A549 (cell line): ENCODE data around the gene FOXR1. TPM values are rescaled to one million over a fixed set of nuclear protein-coding genes. Genes with fewer than 3 reads are reported as not detected.

Experiments
- ATAC-seq, 2 experiments: fragments of 200-7000 bp in 1 of 2; fragments of >200 bp in 1 of 2; cut with Nextera tagmentation in 1 of 2; cut with Tn5 transposase in 1 of 2; 3 replicates each; pipeline versions ENCODE4 v1.8.0 to v1.9.1; 2018 to 2020; ENCODE audit warnings: mild to moderate bottlenecking in 1 of 2, moderate library complexity in 1 of 2
- CTCF ChIA-PET: fragments of 300-600 bp; sonication (Branson Sonifier 250); formaldehyde crosslinking; extraction: SDS; loops from one replicate; lab custom pipeline; 2021; ENCODE audit warnings: antibody characterized with exemption, inconsistent platforms; lab: Yijun Ruan, JAX
- POLR2A ChIA-PET: fragments of 350-600 bp; formaldehyde crosslinking; extraction: SDS; loops from one replicate; lab custom pipeline; 2021; ENCODE audit warnings: antibody characterized with exemption, inconsistent platforms; lab: Yijun Ruan, JAX
- DNase-seq, 2 experiments: peaks; one replicate each; pipeline versions ENCODE4 v3.0.0 to v3.0.0-alpha.2; 2011 to 2016; ENCODE audit warnings: low read depth in 1 of 2, low spot score in 1 of 2
- FAIRE-seq: peaks from 2 replicates; lab custom pipeline; 2011; peaks lifted over from hg19 to GRCh38; lab: Jason Lieb, UNC
- H3K27ac ChIP-seq, 2 experiments: fragments of >200 bp; sonication (Bioruptor Twin); formaldehyde crosslinking; 3 replicates each; pipeline ENCODE4 v1.5.1; 2016 to 2017
- H3K4me1 ChIP-seq: fragments of >200 bp; sonication (Bioruptor Twin); formaldehyde crosslinking; 3 replicates; pipeline ENCODE4 v1.6.1; 2016
- H3K4me2 ChIP-seq: fragments of >200 bp; sonication (Bioruptor Twin); formaldehyde crosslinking; 3 replicates; pipeline ENCODE4 v1.6.1; 2016
- H3K4me3 ChIP-seq: fragments of >200 bp; sonication (Bioruptor Twin); formaldehyde crosslinking; 3 replicates; pipeline ENCODE4 v1.5.1; 2016
- H3K9me3 ChIP-seq: fragments of >200 bp; sonication (Bioruptor Twin); formaldehyde crosslinking; 3 replicates; pipeline ENCODE4 v1.6.1; 2016
- CBX8 ChIP-seq: fragments of 200-600 bp; sonication (generic); IDR thresholded peaks from 2 replicates; pipeline ENCODE4 v1.6.1; 2016
- CEBPB ChIP-seq, 2 experiments: fragments of >200 bp in 1 of 2; sonication (Bioruptor Twin) in 1 of 2; formaldehyde crosslinking in 1 of 2; IDR thresholded peaks; 2 replicates each; pipeline ENCODE4 v1.6.1; 2012 to 2016
- CHD2 ChIP-seq: fragments of 150-350 bp; IDR thresholded peaks from 2 replicates; pipeline ENCODE4 v1.6.1; 2014; ENCODE audit warnings: low read length; ENCODE audit not compliant: partially characterized antibody
- EHF ChIP-seq: fragments of 250-450 bp; sonication (Bioruptor Pico); IDR thresholded peaks from 2 replicates; pipeline ENCODE4 v1.5.0; 2020; ENCODE audit warnings: mild to moderate bottlenecking
- EP300 ChIP-seq, 2 experiments: fragments of >200 bp; sonication (Bioruptor Twin); formaldehyde crosslinking; IDR thresholded peaks; 2 replicates in 1 of 2; 3 replicates in 1 of 2; pipeline ENCODE4 v1.6.1; 2016 to 2017
- ESRRA ChIP-seq: fragments of 150-350 bp; IDR thresholded peaks from 2 replicates; pipeline ENCODE4 v1.6.1; 2014; ENCODE audit warnings: mild to moderate bottlenecking, low read length, borderline replicate concordance
- HOXA7 ChIP-seq: fragments of 250-450 bp; sonication (Bioruptor Pico); IDR thresholded peaks from 2 replicates; pipeline ENCODE4 v1.5.0; 2020; ENCODE audit warnings: mild to moderate bottlenecking, moderate library complexity
- HOXB13 ChIP-seq: fragments of 250-450 bp; sonication (Bioruptor Pico); IDR thresholded peaks from 2 replicates; pipeline ENCODE4 v1.5.0; 2020; ENCODE audit warnings: low read depth, mild to moderate bottlenecking, moderate library complexity
- JUNB ChIP-seq: fragments of >200 bp; sonication (Bioruptor Twin); formaldehyde crosslinking; IDR thresholded peaks from 2 replicates; pipeline ENCODE4 v1.6.1; 2016
- KDM5A ChIP-seq: fragments of 200-600 bp; sonication (generic); IDR thresholded peaks from 2 replicates; pipeline ENCODE4 v1.6.1; 2016; ENCODE audit warnings: antibody characterized with exemption, mild to moderate bottlenecking
- MAZ ChIP-seq: fragments of 150-350 bp; IDR thresholded peaks from 2 replicates; pipeline ENCODE4 v1.6.1; 2014; ENCODE audit warnings: antibody characterized with exemption, low read depth, low read length, borderline replicate concordance
- MYC ChIP-seq: IDR thresholded peaks from 2 replicates; pipeline ENCODE4 v1.6.1; 2012; ENCODE audit warnings: mild to moderate bottlenecking, inconsistent platforms, low read length, improper control_type of control experiment, borderline replicate concordance
- NFE2L2 ChIP-seq: fragments of 150-350 bp; conservative IDR thresholded peaks from 2 replicates; pipeline ENCODE4 v1.6.1; 2014; ENCODE audit warnings: low read length
- NPAS2 ChIP-seq: fragments of 250-450 bp; sonication (Bioruptor Pico); IDR thresholded peaks from 2 replicates; pipeline ENCODE4 v1.8.0; 2022; ENCODE audit warnings: mild to moderate bottlenecking, moderate library complexity, borderline replicate concordance
- NR3C1 ChIP-seq: fragments of >200 bp; sonication (Bioruptor Twin); formaldehyde crosslinking; IDR thresholded peaks from 3 replicates; pipeline ENCODE4 v1.6.1; 2017
- PHF8 ChIP-seq: fragments of 200-600 bp; sonication (generic); IDR thresholded peaks from 2 replicates; pipeline ENCODE4 v1.6.1; 2016; ENCODE audit warnings: low read depth, mild to moderate bottlenecking, antibody characterized with exemption, moderate library complexity, borderline replicate concordance
- RAD21 ChIP-seq, 2 experiments: fragments of >200 bp in 1 of 2; sonication (Bioruptor Twin) in 1 of 2; formaldehyde crosslinking in 1 of 2; IDR thresholded peaks in 1 of 2; conservative IDR thresholded peaks in 1 of 2; 2 replicates in 1 of 2; 3 replicates in 1 of 2; pipeline ENCODE4 v1.6.1; 2012 to 2018; ENCODE audit warnings: inconsistent platforms in 1 of 2
- RCOR1 ChIP-seq: fragments of 150-350 bp; IDR thresholded peaks from 2 replicates; pipeline ENCODE4 v1.6.1; 2014; ENCODE audit warnings: antibody characterized with exemption, low read length, low read depth
- SMC3 ChIP-seq: fragments of >200 bp; sonication (Bioruptor Twin); formaldehyde crosslinking; IDR thresholded peaks from 3 replicates; pipeline ENCODE4 v1.6.1; 2018; ENCODE audit warnings: inconsistent platforms
- SREBF2 ChIP-seq: fragments of 450-650 bp; IDR thresholded peaks from 2 replicates; pipeline ENCODE4 v1.6.1; 2014; ENCODE audit warnings: mild to moderate bottlenecking, moderate library complexity
- TFCP2L1 ChIP-seq: fragments of 250-450 bp; sonication (Bioruptor Pico); IDR thresholded peaks from 2 replicates; pipeline ENCODE4 v1.5.0; 2021; ENCODE audit warnings: mild to moderate bottlenecking
- ZNF302 ChIP-seq: fragments of 250-450 bp; sonication (Bioruptor Pico); IDR thresholded peaks from 2 replicates; pipeline ENCODE4 v1.9.0; 2021; ENCODE audit warnings: inconsistent platforms, mild to moderate bottlenecking, moderate library complexity
- ZSCAN20 ChIP-seq: fragments of 250-450 bp; sonication (Bioruptor Pico); IDR thresholded peaks from 2 replicates; pipeline ENCODE4 v1.8.0; 2022; ENCODE audit warnings: mild to moderate bottlenecking, moderate library complexity
- WGBS: methylation state at CpG from one replicate; pipeline ENCODE4 v1.1.6; 2017; ENCODE audit errors: missing lambda C conversion rate; 5-methylcytosine and 5-hydroxymethylcytosine counted together
- polyA plus RNA-seq, 4 experiments: library from polyadenylated mRNA; depleted of rRNA in 3 of 4; stranded (reverse); fragments of >200 nt; fragmentation: RNase III in 1 of 4; extraction: RNeasy Plus Mini Kit Qiagen cat#74134 plus additional on column Dnase treatment in 1 of 4; gene quantifications; 2 replicates in 3 of 4; 3 replicates in 1 of 4; pipeline ENCODE4 v1.2.3, GENCODE V29; 2011 to 2017
- TF ChIP-seq, protein P1 (sequence below): fragments of 450-650 bp; IDR thresholded peaks from 2 replicates; pipeline ENCODE4 v1.6.1; 2014; ENCODE audit warnings: antibody characterized with exemption
- TF ChIP-seq, protein P2 (sequence below): fragments of 250-450 bp; sonication (Bioruptor Pico); IDR thresholded peaks from 2 replicates; pipeline ENCODE4 v1.5.0; 2021; ENCODE audit warnings: mild to moderate bottlenecking, moderate library complexity, borderline replicate concordance
- TF ChIP-seq, protein P3 (sequence below): fragments of 150-350 bp; IDR thresholded peaks from 2 replicates; pipeline ENCODE4 v1.6.1; 2014; ENCODE audit warnings: low read depth, mild to moderate bottlenecking, low read length

Gene FOXR1
- polyA plus RNA-seq, 2 of the 4 experiments (the other 2 are of a cell fraction), result not detected

DNA sequence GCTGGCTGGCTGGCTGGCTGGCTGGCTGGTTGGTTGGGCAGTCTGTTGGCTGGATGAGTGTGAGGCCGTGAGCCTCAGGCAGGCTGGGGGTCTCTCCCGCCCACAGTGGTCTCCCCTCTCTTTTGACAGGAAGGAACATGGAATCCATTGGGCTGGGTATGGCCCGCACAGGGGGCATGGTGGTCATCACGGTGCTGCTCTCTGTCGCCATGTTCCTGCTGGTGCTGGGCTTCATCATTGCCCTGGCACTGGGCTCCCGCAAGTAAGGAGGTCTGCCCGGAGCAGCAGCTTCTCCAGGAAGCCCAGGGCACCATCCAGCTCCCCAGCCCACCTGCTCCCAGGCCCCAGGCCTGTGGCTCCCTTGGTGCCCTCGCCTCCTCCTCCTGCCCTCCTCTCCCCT, 13.6 kb upstream of the FOXR1 start (continued):
- TF ChIP-seq KDM5A (no peak), ZSCAN20 (CRISPR knock-in tag) (no peak), ESRRA (no peak)
- TF ChIP-seq, all 56 proteins: peak for 0

DNA sequence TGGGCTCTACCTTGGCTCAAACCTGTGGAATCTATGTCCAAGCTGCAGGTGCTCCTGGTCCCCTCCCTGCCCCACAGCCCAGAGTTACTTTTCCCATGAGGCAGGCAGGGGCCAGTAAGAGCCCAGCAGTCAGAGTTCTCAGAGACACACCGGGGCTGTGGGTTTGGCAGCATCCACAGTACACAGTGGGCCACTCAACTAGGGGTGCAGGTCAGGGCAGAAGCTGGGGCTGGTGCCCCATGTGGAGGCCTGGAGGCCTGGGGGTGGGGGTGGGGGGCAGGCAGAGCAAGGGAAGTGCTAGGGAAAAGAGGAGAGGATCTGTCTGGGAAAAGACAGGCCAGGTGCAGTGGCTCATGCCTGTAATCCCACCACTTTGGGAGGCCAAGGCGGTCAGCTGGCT, 13.0 kb upstream of the FOXR1 start:
- no peak overlapping the region for H3K4me2 ChIP-seq
- H3K4me1 ChIP-seq, result peaks cover 4% of the 10 kb centered on the region; the same call in 1 of the 3 replicates
- TF ChIP-seq SREBF2 (no peak), NFE2L2 (no peak), HOXB13 (CRISPR knock-in tag) (no peak), NPAS2 (no peak), EP300 (IDR thresholded peaks at IDR 0.05) (no peak), ESRRA (no peak), MYC (no peak), CBX8 (no peak), CEBPB (IDR thresholded peaks at IDR 0.05) (no peak), TFCP2L1 (CRISPR knock-in tag) (no peak), ZNF302 (CRISPR knock-in tag) (no peak), SMC3 (no peak), HOXA7 (no peak), MAZ (no peak)
- TF ChIP-seq, protein P1, sequence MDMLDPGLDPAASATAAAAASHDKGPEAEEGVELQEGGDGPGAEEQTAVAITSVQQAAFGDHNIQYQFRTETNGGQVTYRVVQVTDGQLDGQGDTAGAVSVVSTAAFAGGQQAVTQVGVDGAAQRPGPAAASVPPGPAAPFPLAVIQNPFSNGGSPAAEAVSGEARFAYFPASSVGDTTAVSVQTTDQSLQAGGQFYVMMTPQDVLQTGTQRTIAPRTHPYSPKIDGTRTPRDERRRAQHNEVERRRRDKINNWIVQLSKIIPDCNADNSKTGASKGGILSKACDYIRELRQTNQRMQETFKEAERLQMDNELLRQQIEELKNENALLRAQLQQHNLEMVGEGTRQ, result no peak
- TF ChIP-seq, protein P2, sequence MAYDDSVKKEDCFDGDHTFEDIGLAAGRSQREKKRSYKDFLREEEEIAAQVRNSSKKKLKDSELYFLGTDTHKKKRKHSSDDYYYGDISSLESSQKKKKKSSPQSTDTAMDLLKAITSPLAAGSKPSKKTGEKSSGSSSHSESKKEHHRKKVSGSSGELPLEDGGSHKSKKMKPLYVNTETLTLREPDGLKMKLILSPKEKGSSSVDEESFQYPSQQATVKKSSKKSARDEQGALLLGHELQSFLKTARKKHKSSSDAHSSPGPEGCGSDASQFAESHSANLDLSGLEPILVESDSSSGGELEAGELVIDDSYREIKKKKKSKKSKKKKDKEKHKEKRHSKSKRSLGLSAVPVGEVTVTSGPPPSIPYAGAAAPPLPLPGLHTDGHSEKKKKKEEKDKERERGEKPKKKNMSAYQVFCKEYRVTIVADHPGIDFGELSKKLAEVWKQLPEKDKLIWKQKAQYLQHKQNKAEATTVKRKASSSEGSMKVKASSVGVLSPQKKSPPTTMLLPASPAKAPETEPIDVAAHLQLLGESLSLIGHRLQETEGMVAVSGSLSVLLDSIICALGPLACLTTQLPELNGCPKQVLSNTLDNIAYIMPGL (CRISPR knock-in tag), result no peak
- TF ChIP-seq, protein P3, sequence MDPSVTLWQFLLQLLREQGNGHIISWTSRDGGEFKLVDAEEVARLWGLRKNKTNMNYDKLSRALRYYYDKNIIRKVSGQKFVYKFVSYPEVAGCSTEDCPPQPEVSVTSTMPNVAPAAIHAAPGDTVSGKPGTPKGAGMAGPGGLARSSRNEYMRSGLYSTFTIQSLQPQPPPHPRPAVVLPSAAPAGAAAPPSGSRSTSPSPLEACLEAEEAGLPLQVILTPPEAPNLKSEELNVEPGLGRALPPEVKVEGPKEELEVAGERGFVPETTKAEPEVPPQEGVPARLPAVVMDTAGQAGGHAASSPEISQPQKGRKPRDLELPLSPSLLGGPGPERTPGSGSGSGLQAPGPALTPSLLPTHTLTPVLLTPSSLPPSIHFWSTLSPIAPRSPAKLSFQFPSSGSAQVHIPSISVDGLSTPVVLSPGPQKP, result no peak
- no peak overlapping the region for H3K27ac ChIP-seq
- no peaks in the 10 kb centered on the region for H3K9me3 ChIP-seq
- 51% methylated on average over 2 of the region's 2 CpGs for WGBS
- FAIRE-seq, result no peak
- POLR2A ChIA-PET, result no interaction called here
- no peak overlapping the region for H3K4me3 ChIP-seq
- no peak for ATAC-seq
- no peak for DNase-seq
- CTCF ChIA-PET, result interaction anchor here (1.9 to 5.5 kb wide), 5 partner anchors 12 to 268 kb away, joined by 9 to 61 read pairs (median 32); no protein-coding TSS in a partner anchor

DNA sequence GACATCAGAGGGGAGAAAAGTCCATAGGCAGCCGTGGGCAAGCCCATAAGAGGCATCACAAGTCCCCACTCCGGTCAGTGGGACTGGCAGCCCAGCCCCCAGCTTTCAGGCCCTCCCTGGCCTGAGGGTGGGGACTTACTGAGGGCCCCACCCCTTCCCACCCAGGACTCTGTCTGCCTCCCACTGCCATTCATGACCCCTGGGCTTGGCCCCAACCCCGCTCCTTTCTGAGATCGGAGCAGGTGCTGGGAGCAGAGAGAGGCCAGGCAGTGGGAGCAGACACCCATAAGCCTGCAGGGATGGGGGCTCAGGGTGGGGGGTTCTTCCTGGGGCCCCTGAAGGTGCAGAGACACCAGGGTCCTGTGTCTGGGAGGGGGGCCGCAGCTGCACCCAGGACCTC, 10.4 kb upstream of the FOXR1 start:
- no peak for ATAC-seq
- ChIA-PET CTCF (interaction anchor here (1.3 to 1.9 kb wide), 2 partner anchors 271 to 301 kb away, joined by 4 read pairs; no protein-coding TSS in a partner anchor), POLR2A (no interaction called here)
- no peaks in the 10 kb centered on the region for H3K9me3 ChIP-seq
- WGBS, result 100% methylated on average over 2 of the region's 5 CpGs
- H3K4me1 ChIP-seq, result peaks cover 3% of the 10 kb centered on the region; the same call in 1 of the 3 replicates
- no peak overlapping the region for H3K4me3 ChIP-seq
- TF ChIP-seq RAD21 (conservative IDR thresholded peaks at IDR 0.05 in 1 of 2, IDR thresholded peaks at IDR 0.05 in 1 of 2) (no peak), EHF (CRISPR knock-in tag) (no peak), PHF8 (no peak), NR3C1 (no peak), CHD2 (no peak), RCOR1 (no peak), JUNB (no peak), CEBPB (IDR thresholded peaks at IDR 0.05) (no peak)
- no peak overlapping the region for H3K4me2 ChIP-seq
- H3K27ac ChIP-seq, result no peak overlapping the region
- DNase-seq, result no peak
- FAIRE-seq, result no peak
